ENCODE data around the gene JUND.
"Not testable (repeated sequence)": the region's sequence is repeated elsewhere in the genome, so short reads cannot be mapped to it uniquely, and the experiment has no call there.

Gene JUND

GRCh38 chr19:18281082-18282020, at the start of gene JUND:
Gene JUND (minus strand): TSS chr19:18281622. CDS start chr19:18281484, 138 bp downstream.
- peak; percentile 99 for DNase-seq

DNA sequence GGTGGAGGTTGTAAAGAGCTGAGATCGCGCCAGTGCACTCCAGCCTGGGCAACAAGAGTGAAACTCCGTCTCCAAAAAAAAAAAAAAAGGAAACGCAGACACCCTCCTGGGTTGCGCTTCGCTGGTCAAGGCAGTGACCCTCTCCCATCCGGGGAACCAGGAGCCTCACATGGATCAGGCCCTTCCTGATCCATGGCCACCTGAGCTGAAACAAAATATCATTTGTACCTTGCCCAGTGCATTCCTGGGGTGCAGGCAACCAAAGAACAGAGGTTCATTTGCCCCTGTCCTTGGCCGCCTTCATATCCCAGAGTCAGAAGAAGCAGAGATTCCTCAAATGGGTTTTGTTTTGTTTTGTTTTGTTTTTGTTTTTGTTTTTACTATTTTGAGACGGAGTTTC, 49.4 kb upstream of the JUND start:
- no peak for DNase-seq

GRCh38 chr19:18329035-18329376, 47.6 kb upstream of the JUND start:
- no peak for DNase-seq

GRCh38 chr19:18328340-18329034, 47.1 kb upstream of the JUND start:
- DNase-seq = peak; percentile 88

GRCh38 chr19:18326772-18327171, 45.4 kb upstream of the JUND start:
- DNase-seq = no peak

- not testable (repeated sequence) for DNase-seq
Measured at GRCh38 chr19:18324373-18324731, 42.9 kb upstream of the JUND start.

DNA sequence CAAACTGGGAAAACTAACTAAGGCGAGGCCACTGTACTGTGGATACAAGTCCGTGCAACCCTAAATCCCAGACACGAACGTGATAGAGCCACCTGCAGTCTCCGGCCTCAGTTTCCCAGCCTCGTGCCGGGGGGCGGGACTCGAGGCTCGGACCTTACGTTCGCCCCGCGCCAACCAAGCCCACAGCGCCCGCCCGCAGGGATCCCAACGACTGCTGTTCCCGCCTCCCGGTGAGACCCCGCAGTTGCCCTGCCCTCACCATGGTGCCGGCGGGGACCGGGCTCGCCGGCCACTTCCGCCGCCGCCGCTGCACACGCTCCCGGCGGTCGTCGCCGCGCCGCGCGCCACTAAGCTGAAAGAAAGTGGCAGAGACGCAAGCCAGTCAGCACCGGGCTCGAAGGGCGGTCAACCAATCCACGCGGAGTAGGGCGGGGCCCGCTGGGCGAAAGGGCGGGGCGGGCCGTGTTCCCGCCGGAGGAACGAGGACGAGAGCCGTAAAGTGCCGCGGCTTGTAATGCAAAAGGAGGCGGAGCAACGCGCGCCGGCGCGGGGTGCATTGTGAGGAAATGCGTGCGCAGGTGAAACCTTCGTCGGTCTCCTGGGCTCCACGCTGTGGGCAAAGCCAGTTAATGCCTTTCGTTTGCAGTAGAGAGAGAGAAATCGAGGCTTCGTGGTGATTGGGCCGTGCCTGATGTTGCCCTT, 41.5 kb upstream of the JUND start, which contains the start of gene LSM4:
Gene LSM4, minus strand, starts transcription at position 318 of the 702 bp plus-strand sequence. Its CDS starts 56 bp downstream, at position 262.
- peak; percentile 99 for DNase-seq

GRCh38 chr19:18322318-18322758, 40.9 kb upstream of the JUND start:
- no peak for DNase-seq

GRCh38 chr19:18321734-18322102, 40.3 kb upstream of the JUND start:
- DNase-seq = no peak

DNA sequence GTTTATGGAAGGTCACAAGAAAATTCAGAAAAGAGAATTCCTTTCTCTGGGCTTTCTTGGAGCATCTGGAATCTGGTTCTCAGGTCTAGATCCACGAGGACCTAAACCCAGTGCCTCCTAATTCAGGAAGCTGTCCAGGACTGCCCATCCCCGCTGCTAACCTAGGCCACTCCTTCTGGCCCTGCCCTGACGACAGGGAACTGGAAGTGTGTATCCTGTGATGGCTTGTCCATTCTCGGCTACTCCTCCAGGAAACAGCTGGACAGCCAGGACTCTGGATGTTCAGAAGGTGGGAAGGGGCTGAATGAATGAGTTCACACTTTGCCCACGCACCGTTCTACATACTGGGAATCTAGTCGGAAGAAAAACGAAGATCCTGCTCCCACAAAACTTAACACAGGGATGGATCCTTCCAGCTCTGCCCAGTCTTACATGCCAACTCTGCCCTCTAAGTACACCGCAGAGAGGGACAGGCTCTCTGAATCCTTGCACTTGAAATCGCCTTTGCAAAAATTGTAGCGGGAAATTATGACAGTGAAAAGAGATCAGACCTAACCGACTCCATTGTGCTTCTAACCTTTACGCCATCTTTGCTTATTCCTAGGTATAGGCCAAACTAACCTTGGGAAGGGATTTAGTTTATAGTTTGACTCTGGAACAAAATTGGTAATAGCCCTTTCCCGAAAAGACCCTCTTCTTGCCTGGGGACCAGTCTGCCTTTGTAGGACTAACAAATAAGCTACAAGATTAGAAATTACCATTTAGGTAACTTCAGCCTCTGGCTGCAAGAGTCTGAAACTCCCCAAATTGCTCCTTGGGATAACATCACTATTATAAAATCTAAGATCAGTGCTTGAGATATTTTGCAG, 39.7 kb upstream of the JUND start:
- DNase-seq = no peak

DNA sequence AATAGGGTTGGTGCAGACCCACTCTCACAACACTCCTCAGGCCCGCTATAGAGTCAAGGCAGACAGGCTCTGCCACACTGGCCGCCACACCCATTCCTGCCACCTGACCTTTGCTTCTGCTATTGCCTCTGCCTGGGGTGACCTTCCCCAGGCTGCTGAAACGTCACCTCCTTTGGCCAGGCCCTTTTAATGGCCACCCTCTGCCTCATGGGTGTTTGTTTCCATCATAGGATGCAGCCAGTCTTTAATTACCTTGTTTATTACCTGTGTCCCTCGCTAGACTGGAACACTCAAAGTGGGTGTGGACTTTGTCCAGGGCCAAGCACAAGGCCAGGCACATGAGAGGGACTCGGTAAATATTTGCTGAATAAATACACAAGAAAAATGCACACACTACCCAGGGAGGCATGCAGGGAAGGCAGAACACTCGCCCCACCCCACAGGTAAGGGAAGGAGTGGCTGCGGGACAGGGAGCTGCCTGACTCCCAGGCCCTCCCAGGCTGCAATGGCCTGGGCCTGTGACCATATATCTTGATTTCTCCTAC, 38.2 kb upstream of the JUND start:
- no peak for DNase-seq

GRCh38 chr19:18317961-18318800, 36.8 kb upstream of the JUND start:
- DNase-seq = no peak

DNA sequence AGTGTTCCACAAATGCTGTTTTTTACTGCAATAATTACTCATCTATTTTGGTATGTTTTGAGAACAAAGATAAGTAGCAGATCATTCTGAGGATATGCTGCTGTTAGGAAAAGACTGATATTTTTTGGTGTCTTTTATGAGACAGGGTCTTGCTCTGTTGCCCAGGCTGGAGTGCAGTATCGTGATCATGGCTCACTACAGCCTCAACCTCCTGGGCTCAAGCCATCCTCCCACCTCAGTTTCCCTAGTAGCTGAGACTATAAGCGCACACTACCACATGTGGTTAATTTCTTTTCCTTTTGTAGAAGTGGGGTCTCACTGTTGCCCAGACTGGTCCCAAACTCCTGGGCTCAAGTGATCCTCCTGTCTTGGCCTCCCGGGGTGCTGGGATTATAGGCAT, 32.0 kb upstream of the JUND start:
- no peak for DNase-seq

DNA sequence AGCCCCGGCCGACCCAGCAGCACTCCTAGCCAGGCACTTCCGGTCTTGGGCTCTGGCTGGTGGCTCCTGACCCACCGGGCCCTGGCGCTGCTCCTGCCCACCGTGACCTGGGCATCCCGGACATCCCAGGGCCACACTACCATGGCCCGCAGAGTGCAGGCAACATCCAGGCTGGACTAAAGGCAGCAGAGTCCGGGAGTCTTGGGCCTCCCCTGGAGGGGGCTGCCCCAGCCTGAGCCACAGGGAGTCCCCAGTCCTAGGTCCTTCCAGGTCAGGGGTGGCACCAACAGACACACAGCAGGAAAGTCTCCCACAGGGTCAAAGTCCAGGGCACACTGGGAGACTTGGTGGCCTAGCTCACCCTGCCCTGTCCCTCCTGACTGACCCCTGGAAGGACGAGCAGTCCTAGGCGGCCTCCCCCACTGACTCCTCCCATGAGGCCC, 30.7 kb upstream of the JUND start:
- no peak for DNase-seq

GRCh38 chr19:18311502-18312091, 30.2 kb upstream of the JUND start:
- no peak for DNase-seq

DNA sequence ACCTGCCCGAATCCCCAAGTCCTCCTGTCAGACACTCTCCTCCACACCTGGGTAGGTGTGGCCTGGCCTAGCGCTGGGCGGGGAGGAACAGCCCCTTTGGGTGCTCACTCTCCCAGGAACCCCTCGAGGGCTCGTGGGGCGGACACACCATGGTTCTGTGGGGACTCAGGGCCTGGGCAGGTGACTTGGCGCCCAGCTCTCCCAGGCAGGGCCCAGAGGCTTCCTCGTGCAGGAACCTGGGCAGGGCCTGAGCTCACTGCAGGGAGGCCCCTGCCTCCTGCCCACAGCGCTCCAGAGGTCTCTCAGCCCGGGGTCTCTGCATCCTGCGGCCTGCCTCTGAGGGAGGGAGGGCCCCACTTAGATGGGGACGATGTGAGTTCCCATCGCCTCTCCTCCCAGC, 29.5 kb upstream of the JUND start:
- DNase-seq = no peak

GRCh38 chr19:18310118-18310909, 28.9 kb upstream of the JUND start:
- no peak for DNase-seq

GRCh38 chr19:18309525-18310064, 28.2 kb upstream of the JUND start:
- no peak for DNase-seq

- no peak for DNase-seq
Measured at GRCh38 chr19:18308948-18309325, 27.5 kb upstream of the JUND start.

Data from right forelimb (tissue), 1 donor.